ENCODE data around the gene ARFGEF3. TPM values are rescaled to one million over a fixed set of nuclear protein-coding genes. Genes with fewer than 3 reads are reported as not detected.

Gene ARFGEF3
- total RNA-seq, 4 donors from 2014 or later = 2.8 to 11.8 (median 7.8) TPM

DNA sequence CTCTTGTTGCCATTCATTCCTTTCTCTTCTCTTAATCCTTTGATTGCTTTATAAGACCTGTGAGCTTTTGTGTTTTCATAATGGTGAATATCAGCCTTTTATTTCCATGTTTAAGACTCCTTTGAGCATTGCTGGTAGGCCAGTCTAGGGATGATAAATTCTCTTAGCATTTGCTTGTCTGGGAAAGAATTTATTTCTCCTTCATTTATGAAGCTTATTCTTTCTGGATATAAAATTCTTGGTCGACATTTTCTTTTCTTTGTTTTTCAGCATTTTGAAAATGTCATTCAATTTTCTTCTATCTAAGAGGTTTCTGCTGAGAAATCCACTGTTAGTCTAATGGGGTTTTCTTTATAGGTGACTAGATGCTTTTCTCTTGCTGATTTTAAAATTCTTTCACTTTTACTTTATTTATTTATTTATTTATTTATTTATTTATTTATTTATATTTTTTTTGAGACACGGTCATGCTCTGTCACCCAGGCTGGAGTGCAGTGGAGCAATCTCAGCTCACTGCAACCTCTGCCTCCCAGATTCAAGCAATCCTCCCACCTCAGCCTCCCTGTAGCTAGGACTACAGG lies 15.0 kb downstream of the ARFGEF3 start:
- WGBS, 2 donors = 96 to 98% methylated on average over 2 of the region's 2 CpGs
- H3K4me3 ChIP-seq (ENCODE audit: low read depth, poor library complexity, severe bottlenecking) = no peak overlapping the region
- intact Hi-C loops (cut with DNase I; ENCODE audit: low total_unique reads) = no loop called here
- TF ChIP-seq, protein P1, sequence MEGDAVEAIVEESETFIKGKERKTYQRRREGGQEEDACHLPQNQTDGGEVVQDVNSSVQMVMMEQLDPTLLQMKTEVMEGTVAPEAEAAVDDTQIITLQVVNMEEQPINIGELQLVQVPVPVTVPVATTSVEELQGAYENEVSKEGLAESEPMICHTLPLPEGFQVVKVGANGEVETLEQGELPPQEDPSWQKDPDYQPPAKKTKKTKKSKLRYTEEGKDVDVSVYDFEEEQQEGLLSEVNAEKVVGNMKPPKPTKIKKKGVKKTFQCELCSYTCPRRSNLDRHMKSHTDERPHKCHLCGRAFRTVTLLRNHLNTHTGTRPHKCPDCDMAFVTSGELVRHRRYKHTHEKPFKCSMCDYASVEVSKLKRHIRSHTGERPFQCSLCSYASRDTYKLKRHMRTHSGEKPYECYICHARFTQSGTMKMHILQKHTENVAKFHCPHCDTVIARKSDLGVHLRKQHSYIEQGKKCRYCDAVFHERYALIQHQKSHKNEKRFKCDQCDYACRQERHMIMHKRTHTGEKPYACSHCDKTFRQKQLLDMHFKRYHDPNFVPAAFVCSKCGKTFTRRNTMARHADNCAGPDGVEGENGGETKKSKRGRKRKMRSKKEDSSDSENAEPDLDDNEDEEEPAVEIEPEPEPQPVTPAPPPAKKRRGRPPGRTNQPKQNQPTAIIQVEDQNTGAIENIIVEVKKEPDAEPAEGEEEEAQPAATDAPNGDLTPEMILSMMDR (IDR thresholded peaks at IDR 0.05) = no peak
- no peak for TF ChIP-seq POLR2A (IDR thresholded peaks at IDR 0.05)
- DNase-seq (ENCODE audit: low spot score in 2 of 2) = no peak

DNA sequence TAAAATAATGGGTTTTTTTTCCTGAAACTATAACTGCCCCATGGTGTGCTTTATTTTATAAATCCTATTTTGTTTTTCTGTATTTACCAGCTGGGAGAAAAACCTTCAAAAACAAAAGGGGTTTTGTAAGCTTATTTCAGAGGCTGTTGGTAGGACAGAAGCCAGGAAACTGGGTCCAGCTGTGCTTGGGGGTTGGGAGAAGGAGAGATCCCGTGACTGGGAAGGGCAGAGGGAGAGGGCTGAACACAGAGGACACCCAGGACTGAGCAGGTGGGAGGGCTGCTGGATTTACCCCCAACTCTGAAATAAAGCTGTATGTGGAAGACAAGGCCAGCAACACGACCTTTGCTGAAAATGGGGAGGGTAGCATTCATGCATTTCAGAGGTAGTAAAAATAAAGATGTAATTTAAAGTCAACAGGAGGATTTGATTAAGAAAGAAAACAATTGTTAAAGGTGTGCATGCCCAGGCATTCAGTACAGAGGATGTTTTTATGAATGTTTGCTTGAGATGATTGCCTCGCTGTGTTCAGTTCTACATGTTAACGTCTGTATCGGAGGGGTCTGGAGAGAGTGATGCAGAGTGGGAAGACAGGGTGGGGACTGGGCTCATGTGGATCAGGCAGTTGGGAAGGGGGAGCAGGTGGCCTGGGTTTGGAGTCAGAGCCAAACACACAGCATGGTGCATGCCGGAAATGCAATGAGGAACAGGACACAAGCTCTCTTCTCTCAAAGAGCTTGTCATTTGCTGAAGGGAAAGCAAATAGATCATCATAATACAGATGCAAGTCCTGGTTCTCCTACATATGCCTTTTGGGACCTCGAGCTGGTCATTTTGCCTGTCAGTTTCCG lies 21.4 kb downstream of the ARFGEF3 start:
- intact Hi-C loops (cut with DNase I; ENCODE audit: low total_unique reads) = no loop called here
- TF ChIP-seq, protein P1 (IDR thresholded peaks at IDR 0.05) = no peak
- no peak for TF ChIP-seq POLR2A (IDR thresholded peaks at IDR 0.05)
- WGBS, 2 donors = 69 to 74% methylated on average over 8 of the region's 8 CpGs
- no peak overlapping the region for H3K4me3 ChIP-seq (ENCODE audit: low read depth, poor library complexity, severe bottlenecking)
- no peak for DNase-seq (ENCODE audit: low spot score in 2 of 2)

DNA sequence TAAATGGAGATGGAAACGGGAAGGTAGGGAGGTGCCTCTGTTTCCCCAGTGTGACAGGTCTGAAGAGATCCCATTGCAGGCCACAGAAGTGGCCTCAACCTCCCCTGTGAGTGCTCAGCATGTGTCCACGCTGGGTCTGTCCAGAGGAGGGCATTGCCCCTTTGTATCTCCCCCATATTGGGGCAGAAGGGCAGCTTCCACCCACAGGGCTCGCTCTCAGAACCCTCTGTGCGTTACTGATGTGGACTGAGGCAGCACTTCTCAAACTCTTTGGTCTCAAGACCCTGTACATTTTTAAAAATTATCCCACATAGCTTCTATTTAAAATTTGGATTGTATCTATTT lies 22.0 kb downstream of the ARFGEF3 start:
- intact Hi-C loops (cut with DNase I; ENCODE audit: low total_unique reads) = no loop called here
- 90 to 92% methylated on average over 4 of the region's 4 CpGs for WGBS, 2 donors
- TF ChIP-seq, protein P1 (IDR thresholded peaks at IDR 0.05) = no peak
- TF ChIP-seq POLR2A (IDR thresholded peaks at IDR 0.05) = no peak
- H3K4me3 ChIP-seq (ENCODE audit: low read depth, poor library complexity, severe bottlenecking) = no peak overlapping the region
- DNase-seq (ENCODE audit: low spot score in 2 of 2) = no peak

DNA sequence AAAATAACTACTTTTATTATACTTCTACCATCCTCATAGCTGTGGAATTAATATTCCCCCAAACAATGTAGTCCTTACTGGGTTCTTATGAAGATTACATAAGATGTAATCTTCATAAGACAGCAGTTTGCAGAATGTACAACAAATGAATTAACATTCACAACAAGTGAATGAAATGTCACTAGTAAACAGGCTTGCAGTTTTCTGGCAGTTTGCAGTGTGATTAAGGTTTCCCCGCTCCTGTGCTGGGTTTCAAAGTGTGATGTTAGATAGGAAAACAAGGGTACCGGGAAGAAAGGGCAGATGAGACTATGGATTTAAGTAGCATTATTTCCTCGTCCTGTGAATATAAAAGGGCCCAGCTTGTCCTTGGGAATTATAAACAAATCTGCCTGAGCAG lies 22.5 kb downstream of the ARFGEF3 start:
- H3K4me3 ChIP-seq (ENCODE audit: low read depth, poor library complexity, severe bottlenecking) = no peak overlapping the region
- TF ChIP-seq, protein P1 (IDR thresholded peaks at IDR 0.05) = no peak
- TF ChIP-seq POLR2A (IDR thresholded peaks at IDR 0.05) = no peak
- intact Hi-C loops (cut with DNase I; ENCODE audit: low total_unique reads) = no loop called here
- DNase-seq (ENCODE audit: low spot score in 2 of 2) = no peak
- WGBS, 2 donors = 89 to 90% methylated on average over 3 of the region's 3 CpGs

DNA sequence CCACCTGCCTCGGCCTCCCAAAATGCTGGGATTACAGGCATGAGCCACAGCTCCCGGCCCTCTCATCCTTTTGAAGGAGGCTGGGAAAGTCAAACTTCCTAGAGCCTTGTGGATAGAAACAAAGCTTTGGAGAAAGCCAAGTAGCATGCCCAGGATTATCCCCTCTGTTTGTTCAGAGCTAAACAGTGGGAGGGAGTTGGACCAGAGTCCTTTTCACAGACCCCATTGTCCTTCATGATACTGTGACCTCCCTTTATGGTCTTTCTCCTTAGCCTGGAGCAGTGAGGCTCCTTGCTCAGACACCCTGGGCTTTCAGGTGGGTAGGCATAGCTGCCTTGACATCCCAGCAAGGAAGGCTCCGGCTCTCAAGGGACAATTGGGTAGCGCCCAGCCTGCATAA lies 25.4 kb downstream of the ARFGEF3 start:
- no peak for TF ChIP-seq POLR2A (IDR thresholded peaks at IDR 0.05)
- TF ChIP-seq, protein P1 (IDR thresholded peaks at IDR 0.05) = no peak
- no peak for DNase-seq (ENCODE audit: low spot score in 2 of 2)
- 92% methylated on average over 4 of the region's 4 CpGs for WGBS, 2 donors
- no peak overlapping the region for H3K4me3 ChIP-seq (ENCODE audit: low read depth, poor library complexity, severe bottlenecking)
- intact Hi-C loops (cut with DNase I; ENCODE audit: low total_unique reads) = no loop called here
